ENCODE data around the gene KIF1B.

DNA sequence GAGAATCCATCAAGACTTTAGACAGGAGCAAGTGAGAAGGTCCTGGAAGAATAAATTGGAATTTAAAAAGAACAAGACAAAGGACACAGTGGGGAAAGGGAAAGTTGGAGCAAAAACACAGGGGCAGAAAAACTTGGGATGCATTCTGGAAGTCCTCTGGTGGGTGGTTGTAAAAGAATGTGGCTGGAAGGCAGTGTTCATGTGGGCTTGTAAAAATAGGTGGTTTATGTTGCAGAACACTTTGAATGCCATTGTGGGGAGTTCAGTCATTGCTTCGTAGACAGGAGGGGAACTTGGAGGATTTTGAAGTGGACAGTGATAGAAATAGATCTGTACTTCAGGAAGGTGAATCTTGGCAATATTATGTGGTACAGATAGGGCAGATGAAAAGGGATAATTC is 15.2 kb downstream of the KIF1B start:
- TF ChIP-seq POLR2AphosphoS5 (IDR thresholded peaks at IDR 0.05) (no peak), POLR2A (IDR thresholded peaks at IDR 0.05) (no peak)
- TF ChIP-seq, protein P1, sequence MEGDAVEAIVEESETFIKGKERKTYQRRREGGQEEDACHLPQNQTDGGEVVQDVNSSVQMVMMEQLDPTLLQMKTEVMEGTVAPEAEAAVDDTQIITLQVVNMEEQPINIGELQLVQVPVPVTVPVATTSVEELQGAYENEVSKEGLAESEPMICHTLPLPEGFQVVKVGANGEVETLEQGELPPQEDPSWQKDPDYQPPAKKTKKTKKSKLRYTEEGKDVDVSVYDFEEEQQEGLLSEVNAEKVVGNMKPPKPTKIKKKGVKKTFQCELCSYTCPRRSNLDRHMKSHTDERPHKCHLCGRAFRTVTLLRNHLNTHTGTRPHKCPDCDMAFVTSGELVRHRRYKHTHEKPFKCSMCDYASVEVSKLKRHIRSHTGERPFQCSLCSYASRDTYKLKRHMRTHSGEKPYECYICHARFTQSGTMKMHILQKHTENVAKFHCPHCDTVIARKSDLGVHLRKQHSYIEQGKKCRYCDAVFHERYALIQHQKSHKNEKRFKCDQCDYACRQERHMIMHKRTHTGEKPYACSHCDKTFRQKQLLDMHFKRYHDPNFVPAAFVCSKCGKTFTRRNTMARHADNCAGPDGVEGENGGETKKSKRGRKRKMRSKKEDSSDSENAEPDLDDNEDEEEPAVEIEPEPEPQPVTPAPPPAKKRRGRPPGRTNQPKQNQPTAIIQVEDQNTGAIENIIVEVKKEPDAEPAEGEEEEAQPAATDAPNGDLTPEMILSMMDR (IDR thresholded peaks at IDR 0.05), result no peak
